Neural progenitor cell (in vitro differentiated cells): ENCODE data around the gene ARHGEF40. TPM values are rescaled to one million over a fixed set of nuclear protein-coding genes. Genes with fewer than 3 reads are reported as not detected.

Experiments used
- DNase-seq: peaks from one replicate; pipeline ENCODE4 v3.0.0-alpha.2; 2016; ENCODE audit warnings: low spot score
- H2AFZ ChIP-seq: fragments of 200-600 bp; sonication (generic); replicated peaks from 2 replicates; pipeline ENCODE4 v1.6.1; 2016; ENCODE audit warnings: antibody characterized with exemption
- H3F3A ChIP-seq: fragments of 200-600 bp; sonication (generic); 2 replicates; pipeline ENCODE4 v1.6.1; 2016; ENCODE audit warnings: antibody characterized with exemption, low read depth
- H3K27ac ChIP-seq: fragments of 200-600 bp; sonication (generic); 2 replicates; pipeline ENCODE4 v1.5.1; 2016; ENCODE audit warnings: mild to moderate bottlenecking
- H3K27me3 ChIP-seq: fragments of 200-600 bp; sonication (generic); 2 replicates; pipeline ENCODE4 v1.6.1; 2016; ENCODE audit warnings: mild to moderate bottlenecking, moderate library complexity
- H3K36me3 ChIP-seq: fragments of 200-600 bp; sonication (generic); 2 replicates; pipeline ENCODE4 v1.5.1; 2016
- H3K4me1 ChIP-seq: fragments of 200-600 bp; sonication (generic); 2 replicates; pipeline ENCODE4 v1.6.1; 2016; ENCODE audit warnings: mixed run types
- H3K4me2 ChIP-seq: fragments of 200-600 bp; sonication (generic); 2 replicates; pipeline ENCODE4 v1.6.1; 2016
- H3K4me3 ChIP-seq: fragments of 200-600 bp; sonication (generic); 2 replicates; pipeline ENCODE4 v1.5.1; 2016
- H3K79me2 ChIP-seq: fragments of 200-600 bp; sonication (generic); 2 replicates; pipeline ENCODE4 v1.6.1; 2016; ENCODE audit warnings: low read depth
- H3K9ac ChIP-seq: fragments of 200-600 bp; sonication (generic); 2 replicates; pipeline ENCODE4 v1.6.1; 2016
- H3K9me3 ChIP-seq: fragments of 200-600 bp; sonication (generic); 2 replicates; pipeline ENCODE4 v1.5.1; 2016; ENCODE audit warnings: low read depth
- H4K20me1 ChIP-seq: fragments of 200-600 bp; sonication (generic); 2 replicates; pipeline ENCODE4 v1.6.1; 2016; ENCODE audit warnings: low read depth
- H3K27ac Mint-ChIP-seq: 3 replicates; pipeline ENCODE4 v1.8.0; 2021; ENCODE audit warnings: mixed read lengths
- H3K27me3 Mint-ChIP-seq: 2 replicates; pipeline ENCODE4 v1.8.0; 2022; ENCODE audit warnings: low read depth, mild to moderate bottlenecking, inconsistent platforms, moderate library complexity, mixed read lengths; ENCODE audit not compliant: insufficient read depth
- H3K36me3 Mint-ChIP-seq: 3 replicates; pipeline ENCODE4 v1.8.0; 2021; ENCODE audit warnings: mixed read lengths
- H3K4me1 Mint-ChIP-seq: 3 replicates; pipeline ENCODE4 v1.8.0; 2021; ENCODE audit warnings: mixed read lengths
- H3K4me3 Mint-ChIP-seq: 3 replicates; pipeline ENCODE4 v1.8.0; 2021; ENCODE audit warnings: mild to moderate bottlenecking, moderate library complexity, mixed read lengths
- H3K9me3 Mint-ChIP-seq: 3 replicates; pipeline ENCODE4 v1.8.0; 2020; ENCODE audit warnings: mixed read lengths
- EZH2 ChIP-seq: fragments of 200-600 bp; sonication (generic); IDR thresholded peaks from 2 replicates; pipeline ENCODE4 v1.6.1; 2017; ENCODE audit warnings: antibody characterized with exemption, mild to moderate bottlenecking, moderate library complexity
- EZH2phosphoT487 ChIP-seq: fragments of 200-600 bp; sonication (generic); IDR thresholded peaks from 2 replicates; pipeline ENCODE4 v1.6.1; 2017; ENCODE audit warnings: antibody characterized with exemption
- total RNA-seq: library from RNA; depleted of rRNA; stranded (reverse); fragments of >200 nt; gene quantifications from 2 replicates; pipeline ENCODE4 v1.2.3, GENCODE V29; 2015; ENCODE audit warnings: low replicate concordance
- TF ChIP-seq, protein P1 (sequence below): fragments of 200-600 bp; sonication (generic); IDR thresholded peaks from 2 replicates; pipeline ENCODE4 v1.5.1; 2017; ENCODE audit warnings: antibody characterized with exemption, mild to moderate bottlenecking

The ARHGEF40 gene
- total RNA-seq, 1 donor from 2014 or later = 15.0 TPM

DNA sequence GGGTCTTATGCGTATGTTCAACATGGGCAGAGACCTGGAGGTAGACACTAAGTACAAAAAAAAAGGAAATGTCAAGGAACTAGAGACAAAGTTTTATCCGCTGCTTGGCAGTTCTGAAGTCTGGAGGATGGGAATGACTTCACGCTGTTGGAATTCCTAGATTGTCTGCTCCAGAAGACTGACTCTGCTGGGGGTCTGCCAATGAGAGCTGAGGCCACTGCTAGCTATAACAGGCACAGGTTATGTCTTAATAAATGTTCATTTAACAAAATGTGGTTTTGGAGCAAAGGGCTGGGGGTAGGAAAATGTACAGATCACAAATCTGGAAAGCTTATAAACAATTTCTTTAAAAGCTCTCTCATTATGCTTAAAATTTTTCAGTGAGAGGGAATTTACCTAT, 6.6 kb upstream of the ARHGEF40 start:
- H4K20me1 ChIP-seq = no peaks in the 10 kb centered on the region
- H3K27me3 ChIP-seq = peaks cover 7% of the 10 kb centered on the region
- H3K4me2 ChIP-seq = no peak overlapping the region
- peaks cover 8% of the 10 kb centered on the region for H3F3A ChIP-seq
- peaks cover 7% of the 10 kb centered on the region for H3K4me1 ChIP-seq
- no peak overlapping the region for H3K27ac ChIP-seq
- H3K4me3 Mint-ChIP-seq = peak overlapping the region; percentile 40
- DNase-seq = peak; percentile 39
- no peaks in the 10 kb centered on the region for H3K9me3 ChIP-seq
- H3K79me2 ChIP-seq = no peaks in the 10 kb centered on the region
- H3K4me3 ChIP-seq = no peak overlapping the region
- H3K27me3 Mint-ChIP-seq = peaks cover 9% of the 10 kb centered on the region
- no peak overlapping the region for H2AFZ ChIP-seq
- no peaks in the 10 kb centered on the region for H3K36me3 Mint-ChIP-seq
- H3K9ac ChIP-seq = no peak overlapping the region
- TF ChIP-seq EZH2 (no peak), EZH2phosphoT487 (no peak)
- TF ChIP-seq, protein P1, sequence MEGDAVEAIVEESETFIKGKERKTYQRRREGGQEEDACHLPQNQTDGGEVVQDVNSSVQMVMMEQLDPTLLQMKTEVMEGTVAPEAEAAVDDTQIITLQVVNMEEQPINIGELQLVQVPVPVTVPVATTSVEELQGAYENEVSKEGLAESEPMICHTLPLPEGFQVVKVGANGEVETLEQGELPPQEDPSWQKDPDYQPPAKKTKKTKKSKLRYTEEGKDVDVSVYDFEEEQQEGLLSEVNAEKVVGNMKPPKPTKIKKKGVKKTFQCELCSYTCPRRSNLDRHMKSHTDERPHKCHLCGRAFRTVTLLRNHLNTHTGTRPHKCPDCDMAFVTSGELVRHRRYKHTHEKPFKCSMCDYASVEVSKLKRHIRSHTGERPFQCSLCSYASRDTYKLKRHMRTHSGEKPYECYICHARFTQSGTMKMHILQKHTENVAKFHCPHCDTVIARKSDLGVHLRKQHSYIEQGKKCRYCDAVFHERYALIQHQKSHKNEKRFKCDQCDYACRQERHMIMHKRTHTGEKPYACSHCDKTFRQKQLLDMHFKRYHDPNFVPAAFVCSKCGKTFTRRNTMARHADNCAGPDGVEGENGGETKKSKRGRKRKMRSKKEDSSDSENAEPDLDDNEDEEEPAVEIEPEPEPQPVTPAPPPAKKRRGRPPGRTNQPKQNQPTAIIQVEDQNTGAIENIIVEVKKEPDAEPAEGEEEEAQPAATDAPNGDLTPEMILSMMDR = no peak
- peak overlapping the region; percentile 22 for H3K27ac Mint-ChIP-seq
- no peaks in the 10 kb centered on the region for H3K36me3 ChIP-seq
- H3K9me3 Mint-ChIP-seq = no peaks in the 10 kb centered on the region
- peaks cover 22% of the 10 kb centered on the region for H3K4me1 Mint-ChIP-seq

DNA sequence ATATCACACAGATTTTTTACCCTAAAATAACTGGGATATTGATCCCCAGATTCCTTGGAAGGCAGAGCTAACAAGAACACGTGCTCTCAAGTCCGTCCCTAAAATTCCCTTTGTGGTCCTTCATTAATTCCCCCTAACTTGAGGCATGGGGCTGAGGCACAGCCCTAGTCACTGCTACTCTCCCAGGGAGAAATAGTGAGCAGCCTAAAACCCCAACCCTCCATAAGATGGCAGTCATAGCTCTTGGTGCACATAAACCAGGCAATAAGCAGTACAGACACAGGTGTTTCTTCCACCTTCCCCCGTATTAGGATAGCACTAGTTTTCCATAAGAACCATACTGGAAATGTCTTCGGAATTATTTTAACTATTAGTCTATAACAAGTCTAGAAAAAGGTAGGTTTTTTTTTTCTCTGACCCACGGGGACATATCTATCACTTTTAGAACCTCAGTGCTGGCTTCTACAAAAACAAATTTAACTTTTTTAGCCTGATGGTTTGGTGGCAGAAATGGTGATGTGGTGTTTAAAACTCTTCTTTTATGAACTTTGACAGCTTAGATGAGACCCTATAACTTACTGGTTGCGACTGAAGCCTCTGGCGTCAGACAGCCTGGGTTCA, 3.1 kb upstream of the ARHGEF40 start:
- no peak for DNase-seq
- H3K4me3 Mint-ChIP-seq = peak overlapping the region; percentile 60
- peaks cover 7% of the 10 kb centered on the region for H3K27me3 ChIP-seq
- H3K36me3 Mint-ChIP-seq = peaks cover 3% of the 10 kb centered on the region
- no peak for TF ChIP-seq EZH2
- TF ChIP-seq, protein P1 = peak; percentile 38
- H3K9me3 ChIP-seq = no peaks in the 10 kb centered on the region
- no peak overlapping the region for H3K27ac ChIP-seq
- no peak overlapping the region for H2AFZ ChIP-seq
- H3K4me3 ChIP-seq = no peak overlapping the region
- no peak overlapping the region for H3K9ac ChIP-seq
- no peak overlapping the region for H3K4me2 ChIP-seq
- peaks cover 9% of the 10 kb centered on the region for H3K4me1 ChIP-seq
- no peak overlapping the region for H3K27ac Mint-ChIP-seq
- H3K9me3 Mint-ChIP-seq = no peaks in the 10 kb centered on the region
- H3F3A ChIP-seq = peaks cover 42% of the 10 kb centered on the region
- no peaks in the 10 kb centered on the region for H3K36me3 ChIP-seq
- H3K79me2 ChIP-seq = peaks cover 11% of the 10 kb centered on the region
- H3K4me1 Mint-ChIP-seq = peaks cover 35% of the 10 kb centered on the region
- peaks cover 3% of the 10 kb centered on the region for H4K20me1 ChIP-seq
- H3K27me3 Mint-ChIP-seq = peaks cover 7% of the 10 kb centered on the region

DNA sequence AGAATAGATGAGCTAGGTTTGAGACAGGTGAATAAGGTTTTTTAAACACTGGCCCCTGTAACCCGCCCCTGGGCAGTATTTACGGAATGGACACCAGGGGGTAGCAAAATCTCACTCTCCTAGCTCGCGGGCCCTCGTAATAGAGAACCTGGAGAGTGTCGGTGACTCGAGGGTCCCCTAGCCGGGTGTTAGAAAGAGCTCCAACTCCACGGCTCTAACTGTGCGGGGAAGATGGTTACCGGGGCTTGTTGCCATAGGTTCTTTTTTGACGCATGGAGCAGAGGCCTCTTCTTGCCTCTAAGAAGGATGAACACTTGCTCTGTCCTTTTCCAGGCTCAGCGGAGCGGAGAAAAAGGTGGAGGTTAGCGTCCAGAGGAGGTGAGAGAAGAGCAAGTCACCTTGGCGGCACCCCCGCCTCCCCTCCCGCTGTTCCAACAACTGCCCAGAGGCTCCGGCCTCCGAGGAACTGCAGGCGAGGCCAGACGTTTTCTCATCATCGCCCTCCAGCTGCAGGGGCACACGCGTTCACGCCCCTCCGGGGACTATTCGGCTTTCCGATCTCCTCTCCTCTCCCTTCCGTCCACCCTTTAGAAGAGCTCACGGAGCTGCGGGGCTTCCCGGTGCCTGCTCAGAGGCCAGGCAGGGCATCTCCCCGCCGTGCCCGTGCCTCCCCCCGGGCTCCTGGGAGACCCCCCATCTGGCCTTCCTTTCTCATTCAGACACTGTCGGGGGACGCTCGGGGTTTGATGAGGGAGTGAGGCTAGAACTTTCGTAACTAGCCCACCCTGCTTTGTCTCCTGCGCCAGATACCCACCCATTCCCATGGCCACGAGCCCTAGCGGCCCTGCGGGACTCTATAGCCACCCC, 1.4 kb upstream of the ARHGEF40 start:
- H3K79me2 ChIP-seq = peaks cover 23% of the 10 kb centered on the region
- H3K4me3 ChIP-seq = peak overlapping the region; percentile 75
- H3K36me3 ChIP-seq = no peaks in the 10 kb centered on the region
- H3K4me1 Mint-ChIP-seq = peaks cover 37% of the 10 kb centered on the region
- H3K4me1 ChIP-seq = peaks cover 10% of the 10 kb centered on the region
- peaks cover 7% of the 10 kb centered on the region for H3K27me3 ChIP-seq
- H3K9ac ChIP-seq = no peak overlapping the region
- no peaks in the 10 kb centered on the region for H3K9me3 Mint-ChIP-seq
- H3K4me2 ChIP-seq = peak overlapping the region; percentile 92
- peaks cover 15% of the 10 kb centered on the region for H3K36me3 Mint-ChIP-seq
- DNase-seq = peak; percentile 84
- no peak overlapping the region for H3K27ac ChIP-seq
- peaks cover 45% of the 10 kb centered on the region for H3F3A ChIP-seq
- H4K20me1 ChIP-seq = peaks cover 13% of the 10 kb centered on the region
- peaks cover 9% of the 10 kb centered on the region for H3K27me3 Mint-ChIP-seq
- H3K9me3 ChIP-seq = no peaks in the 10 kb centered on the region
- H2AFZ ChIP-seq = peak overlapping the region; percentile 38
- H3K4me3 Mint-ChIP-seq = peak overlapping the region; percentile 93
- TF ChIP-seq EZH2 (no peak), EZH2phosphoT487 (no peak)
- TF ChIP-seq, protein P1 = peak; percentile 65
- peak overlapping the region; percentile 98 for H3K27ac Mint-ChIP-seq
